Amygdala (tissue), 56 donors: Measurements from ENCODE around the gene FAM83G.

Experiments used
- DNase-seq, 56 donors: peaks; one replicate each; lab custom pipeline; 2025; lab: John Stamatoyannopoulos, UW

FAM83G gene

GRCh38 chr17:19012171-19013080 lies 7.9 kb upstream of the FAM83G start:
- no peak for DNase-seq

GRCh38 chr17:19011581-19011980 lies 7.0 kb upstream of the FAM83G start:
- DNase-seq: no peak

- no peak for DNase-seq
Observed at GRCh38 chr17:19010729-19011505, 6.4 kb upstream of the FAM83G start.

- no peak for DNase-seq
Observed at GRCh38 chr17:19009970-19010369, 5.4 kb upstream of the FAM83G start.

- DNase-seq: no peak
Observed at GRCh38 chr17:19006698-19007097, 2.1 kb upstream of the FAM83G start.

DNA sequence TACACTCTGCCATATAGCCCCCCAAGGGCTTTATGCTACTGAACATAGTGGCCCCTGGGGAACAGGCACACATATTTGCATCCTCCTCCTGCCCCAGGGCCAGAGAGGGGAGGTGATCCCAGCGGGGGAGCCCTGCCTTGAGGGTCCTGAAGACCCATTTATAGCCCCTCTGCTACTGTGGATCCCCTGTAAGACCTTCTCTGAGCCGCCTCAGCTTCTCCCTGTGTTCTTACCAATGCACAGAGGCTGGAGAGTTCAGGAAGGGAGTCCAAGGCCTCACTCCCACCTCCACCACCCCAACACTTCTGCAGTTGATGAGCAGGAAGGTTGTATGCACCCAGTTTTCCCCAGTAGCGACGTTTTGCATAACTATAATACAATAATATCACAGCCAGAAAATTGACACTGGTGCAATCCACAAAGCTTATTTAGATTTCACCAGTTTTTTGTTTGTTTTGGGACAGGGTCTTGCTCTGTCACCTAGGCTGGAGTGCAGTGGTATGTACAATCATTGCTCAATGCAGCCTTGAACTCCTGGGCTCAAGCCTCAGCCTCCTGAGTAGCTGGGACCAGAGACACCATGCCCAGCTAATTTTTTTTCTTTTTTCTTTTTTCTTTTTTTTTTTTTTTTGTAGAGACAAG lies 1.3 kb upstream of the FAM83G start:
- no peak for DNase-seq

DNA sequence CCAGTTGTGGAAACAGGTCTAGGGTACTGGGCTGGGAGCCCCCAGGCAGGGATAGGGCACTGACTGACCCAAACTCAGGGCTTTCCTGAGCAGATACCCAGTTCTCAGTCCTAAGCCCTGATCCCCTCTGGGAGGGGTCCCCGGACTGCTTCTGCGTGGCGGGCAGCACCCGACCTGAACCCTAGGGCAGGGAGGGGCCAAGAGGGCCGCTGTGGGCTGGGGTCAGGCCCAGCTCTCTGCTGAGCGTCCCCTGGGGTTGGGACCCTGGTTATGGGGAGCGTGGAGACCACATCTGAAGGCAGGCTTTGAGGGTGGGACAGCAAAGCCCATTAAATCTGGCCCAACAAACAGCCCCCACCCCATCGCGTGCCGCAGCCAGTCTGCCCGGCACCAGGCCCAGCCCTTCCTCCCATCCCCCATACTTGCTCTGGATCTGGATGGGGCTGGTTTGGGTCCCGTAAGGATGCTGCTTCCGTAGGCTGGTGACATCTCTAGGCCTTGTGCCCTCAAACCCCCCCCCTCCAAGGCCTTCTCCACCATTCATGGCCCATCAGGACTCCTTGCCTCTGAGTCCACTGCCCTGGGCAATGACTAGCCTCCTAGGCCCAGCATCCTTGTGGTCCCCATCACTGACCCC lies 691 bp upstream of the FAM83G start:
- no peak for DNase-seq

DNA sequence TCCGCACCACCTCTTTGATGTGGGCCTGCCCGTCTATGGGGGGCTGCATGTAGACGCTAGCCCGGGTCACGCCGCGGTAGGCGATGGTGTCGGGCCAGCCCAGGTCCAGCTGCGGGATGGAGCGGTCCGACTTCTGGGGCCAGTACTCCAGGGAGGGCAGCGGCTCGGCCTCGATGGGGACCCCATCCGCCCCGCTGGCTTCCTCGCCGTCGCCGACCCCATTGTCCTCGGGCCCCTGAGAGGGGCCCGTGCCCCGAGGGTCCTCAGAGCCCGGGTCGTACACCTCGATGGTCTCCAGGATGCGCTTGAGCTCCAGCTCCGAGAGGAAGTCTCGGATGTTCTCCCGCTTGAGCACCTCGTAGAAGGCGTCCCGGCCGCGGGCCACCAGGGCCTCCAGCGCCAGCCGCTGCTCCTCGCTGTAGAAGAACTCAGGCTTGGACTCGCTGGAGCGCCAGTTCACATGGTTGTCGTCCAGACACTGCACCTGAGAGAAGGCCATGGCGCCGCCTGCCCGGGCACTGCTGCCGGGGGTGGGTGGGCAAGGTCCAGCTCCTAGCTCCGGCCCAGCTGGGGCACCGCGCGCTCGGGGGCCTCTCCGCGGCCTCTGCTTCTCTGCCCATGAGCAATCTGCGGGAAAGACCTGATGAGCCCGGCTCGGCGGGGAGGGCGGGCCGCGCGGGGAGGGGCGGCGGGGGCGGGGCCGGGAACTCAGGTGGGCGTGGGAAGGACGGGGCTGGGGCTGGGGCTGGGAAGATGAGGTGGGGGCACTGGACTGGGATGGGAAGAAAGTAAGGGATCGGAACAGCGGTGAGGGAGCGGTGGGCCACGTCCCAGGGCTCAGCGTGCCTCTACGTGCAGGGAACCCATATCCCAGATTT lies 782 bp downstream of the FAM83G start:
- peak in 1 of 56 donors; percentile 9 for DNase-seq

- no peak for DNase-seq
Observed at GRCh38 chr17:19002805-19003542, 1.6 kb downstream of the FAM83G start.

GRCh38 chr17:19001907-19002590 lies 2.5 kb downstream of the FAM83G start:
- no peak for DNase-seq

DNA sequence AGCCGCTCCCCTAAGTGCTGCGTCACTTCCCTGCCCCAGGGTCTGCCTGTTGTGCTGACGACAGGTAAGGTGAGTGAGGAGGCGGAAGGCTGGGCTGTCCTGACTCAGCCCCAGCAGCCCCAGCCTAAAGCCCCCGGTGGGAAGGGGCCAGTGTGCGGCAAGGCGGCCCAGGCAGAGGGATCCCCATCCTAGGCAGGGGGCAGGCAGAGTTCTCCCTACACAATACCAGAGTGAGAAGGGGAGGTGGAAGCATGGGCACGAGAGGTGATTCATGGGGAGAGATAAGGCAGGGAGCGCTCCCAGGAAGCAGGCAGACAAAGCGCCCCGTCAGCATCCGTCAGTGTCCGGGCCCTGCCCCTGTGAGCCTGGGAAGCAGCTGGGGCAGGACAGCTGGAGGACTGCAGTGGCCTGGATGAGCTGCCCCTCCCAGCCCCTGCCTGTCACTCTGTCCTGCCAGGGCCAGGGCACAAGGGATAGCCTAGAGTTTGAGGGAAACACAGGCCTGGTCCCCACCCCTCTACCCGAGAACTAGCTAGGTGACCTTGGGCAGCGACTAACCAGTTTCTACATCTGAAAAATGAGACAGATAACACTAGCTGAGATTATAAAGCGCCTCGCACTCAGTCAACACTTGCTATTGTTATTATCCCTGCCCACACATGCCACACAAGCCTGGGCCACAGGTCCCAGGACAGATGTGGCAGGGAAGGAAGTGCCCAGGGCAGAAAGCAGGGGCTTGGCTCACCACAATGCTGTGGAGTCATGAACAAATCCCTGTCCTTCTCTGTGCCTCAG lies 3.8 kb downstream of the FAM83G start:
- DNase-seq: no peak

DNA sequence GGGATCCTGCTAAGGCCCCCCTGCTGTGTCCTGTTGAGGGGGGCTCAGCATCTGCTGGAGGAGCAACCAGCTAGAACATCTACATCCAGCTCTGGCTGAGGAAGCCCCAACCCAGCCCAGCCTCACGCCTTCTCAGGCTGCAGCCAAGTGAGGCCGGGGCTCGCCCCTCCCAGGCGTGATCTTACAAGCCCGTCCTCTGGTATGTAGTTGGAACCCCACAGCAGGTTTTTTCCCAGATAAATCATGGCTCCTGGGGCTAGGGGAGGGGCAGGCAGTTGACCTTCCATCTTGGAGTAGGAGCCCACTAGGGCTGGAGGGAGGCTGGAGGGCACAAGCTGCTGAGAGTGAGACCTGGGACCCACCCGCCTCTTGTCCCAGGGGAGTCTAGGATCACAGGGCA lies 4.7 kb downstream of the FAM83G start:
- no peak for DNase-seq

DNA sequence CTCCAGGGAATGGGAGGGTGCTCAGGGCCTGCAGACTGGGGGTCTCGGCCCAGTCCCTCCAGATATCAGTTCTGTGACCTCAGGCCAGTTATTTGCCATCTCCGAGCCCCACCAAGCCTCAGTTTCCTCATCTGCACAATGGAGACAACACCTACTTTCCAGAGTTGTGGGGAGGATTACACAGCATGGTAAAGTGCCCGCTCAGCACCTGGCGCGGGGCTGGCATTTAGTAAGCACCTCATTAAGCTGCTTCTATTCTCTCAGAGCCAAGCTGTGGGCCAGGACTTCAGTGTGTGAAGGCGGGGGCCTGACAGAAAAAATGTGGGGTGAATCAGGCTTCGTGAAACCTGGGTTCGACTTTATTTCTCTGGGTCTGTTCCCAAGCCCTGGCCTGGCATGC lies 5.2 kb downstream of the FAM83G start:
- no peak for DNase-seq

DNA sequence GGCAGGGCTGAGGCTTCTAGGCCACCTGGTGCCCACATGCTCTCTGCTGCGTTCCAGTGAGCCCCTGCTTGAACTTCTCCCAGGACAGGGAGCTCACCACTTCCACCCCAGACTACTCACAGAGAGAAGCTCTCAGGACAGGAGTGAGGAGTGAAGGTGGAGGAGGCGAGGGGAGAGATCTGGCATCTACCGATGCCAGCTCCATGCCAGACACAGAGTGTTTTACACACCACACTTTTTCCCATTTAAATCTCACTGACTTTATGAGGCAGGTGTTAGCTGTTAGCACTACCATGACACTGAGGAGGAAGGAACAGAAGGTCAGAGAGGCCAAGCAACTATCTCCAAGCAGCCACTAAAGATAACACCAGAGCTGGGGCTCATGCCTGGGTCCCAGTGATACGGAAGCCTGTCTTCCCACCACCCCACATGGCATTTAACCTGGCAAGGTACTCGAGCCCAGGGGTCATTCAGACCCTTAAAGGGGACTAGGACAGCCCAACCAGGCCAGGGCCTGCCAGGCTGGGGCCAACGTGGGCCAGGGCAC lies 6.8 kb downstream of the FAM83G start:
- DNase-seq: no peak

DNA sequence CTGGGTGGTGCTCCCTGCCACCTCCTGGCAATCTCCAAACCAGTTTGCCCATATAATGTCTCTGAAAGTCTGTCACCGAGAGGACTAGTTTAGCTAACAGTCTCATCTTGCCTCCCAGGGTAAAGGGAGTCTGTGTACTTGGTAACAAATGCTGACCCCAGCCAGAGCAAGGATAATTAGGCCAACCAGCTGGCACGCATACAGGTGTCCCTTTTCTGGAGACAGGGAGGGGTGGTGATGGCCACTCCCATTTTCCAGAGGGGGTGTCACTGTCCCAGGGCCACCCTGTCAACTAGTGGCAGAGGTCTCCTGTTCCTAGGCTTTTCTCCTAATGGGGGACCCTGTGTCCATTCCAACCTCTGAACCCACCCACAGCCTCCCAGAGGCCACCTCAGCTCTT lies 8.1 kb downstream of the FAM83G start:
- no peak for DNase-seq

DNA sequence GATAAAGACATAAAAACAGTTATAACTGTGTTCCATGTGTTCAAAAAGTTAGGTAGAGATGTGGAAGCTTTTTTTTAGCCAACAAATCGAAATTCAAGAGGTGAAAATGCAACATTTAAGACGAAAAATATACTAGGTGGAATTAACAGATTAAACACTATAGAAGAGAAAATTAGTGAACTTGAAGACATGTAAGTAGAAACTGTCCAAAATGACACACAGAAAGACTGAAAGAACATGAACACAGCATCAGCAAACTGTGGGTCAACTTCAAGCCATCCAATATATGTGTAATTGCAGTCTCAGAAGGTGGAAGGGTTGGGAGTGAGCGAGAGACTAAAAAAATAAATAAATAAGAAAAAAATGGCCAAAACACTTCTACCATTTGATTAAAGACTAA lies 9.3 kb downstream of the FAM83G start:
- no peak for DNase-seq

DNA sequence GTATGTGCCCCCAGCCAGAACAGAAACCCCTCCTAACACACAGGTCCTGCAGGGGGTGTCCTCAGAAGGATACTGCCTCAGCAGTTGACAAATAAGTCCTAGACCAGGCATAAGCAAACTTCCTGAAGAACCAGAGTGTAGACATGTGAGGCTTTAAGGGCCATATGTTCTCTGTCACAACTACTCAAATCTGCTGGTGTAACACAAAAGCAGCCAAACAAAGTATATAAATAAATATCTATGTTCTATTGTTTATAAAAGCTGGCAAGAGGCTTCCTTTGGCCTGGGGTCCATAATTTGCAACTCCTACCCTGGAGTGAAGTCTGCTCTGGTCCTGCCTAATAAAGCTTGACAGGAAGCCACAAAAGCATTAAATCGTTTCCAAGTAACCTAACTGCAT lies 9.9 kb downstream of the FAM83G start:
- no peak for DNase-seq
